Panc1 (cell line): Measurements from ENCODE around the gene PPP1R1A.

ENCODE experiments used
- CTCF ChIP-seq: fragments of 450-650 bp; IDR thresholded peaks from 2 replicates; pipeline ENCODE4 v1.5.1; 2017; ENCODE audit warnings: mild to moderate bottlenecking
- SIN3A ChIP-seq: IDR thresholded peaks from 2 replicates; pipeline ENCODE4 v1.6.1; 2012; ENCODE audit warnings: low read depth, mild to moderate bottlenecking, low read length, moderate library complexity, borderline replicate concordance; ENCODE audit not compliant: insufficient read depth
- TCF7L2 ChIP-seq: IDR thresholded peaks from 2 replicates; pipeline ENCODE4 v1.6.1; 2011; ENCODE audit warnings: mild to moderate bottlenecking, low read depth, low read length, inconsistent platforms

GRCh38 chr12:54535474-54535873 lies 53.0 kb downstream of the PPP1R1A start:
- no peak for TF ChIP-seq CTCF
- no peak for TF ChIP-seq SIN3A
- TF ChIP-seq TCF7L2, result no peak
